DOHH2 (cell line): ENCODE results near the gene EML5.

Source experiments
- H3F3A ChIP-seq: fragments of 200-600 bp; sonication (generic), shearing (Covaris generic); 2 replicates; pipeline ENCODE4 v1.6.0; 2016; ENCODE audit warnings: antibody characterized with exemption, mild to moderate bottlenecking; ENCODE audit not compliant: control insufficient read depth, insufficient read depth
- H3K27ac ChIP-seq: fragments of 200-600 bp; sonication (generic); 2 replicates; pipeline ENCODE4 v1.5.1; 2014; ENCODE audit warnings: low read depth, mild to moderate bottlenecking, low read length, moderate library complexity
- H3K27me3 ChIP-seq: fragments of 200-600 bp; sonication (generic); 2 replicates; pipeline ENCODE4 v1.6.1; 2014; ENCODE audit warnings: mild to moderate bottlenecking, low read length, mixed read lengths; ENCODE audit not compliant: control insufficient read depth
- H3K36me3 ChIP-seq: fragments of 200-600 bp; sonication (generic); 2 replicates; pipeline ENCODE4 v1.6.1; 2014; ENCODE audit warnings: mild to moderate bottlenecking, low read length, moderate library complexity, mixed read lengths; ENCODE audit not compliant: control insufficient read depth
- H3K4me1 ChIP-seq: fragments of 200-600 bp; sonication (generic); 2 replicates; pipeline ENCODE4 v1.6.1; 2014; ENCODE audit warnings: mild to moderate bottlenecking, low read length, mixed read lengths; ENCODE audit not compliant: control insufficient read depth
- H3K4me2 ChIP-seq: fragments of 200-600 bp; sonication (generic); 2 replicates; pipeline ENCODE4 v1.6.0; 2014; ENCODE audit warnings: mild to moderate bottlenecking, low read length, moderate library complexity
- H3K4me3 ChIP-seq: fragments of 200-600 bp; sonication (generic); 2 replicates; pipeline ENCODE4 v1.5.1; 2014; ENCODE audit warnings: mild to moderate bottlenecking, low read length, mixed read lengths
- H3K79me2 ChIP-seq: fragments of 200-600 bp; sonication (generic); 2 replicates; pipeline ENCODE4 v1.6.1; 2014; ENCODE audit warnings: mild to moderate bottlenecking, low read length, mixed read lengths; ENCODE audit not compliant: control insufficient read depth
- H3K9me2 ChIP-seq: fragments of 200-600 bp; sonication (generic); replicated peaks from 2 replicates; pipeline ENCODE4 v1.6.1; 2014; ENCODE audit warnings: mild to moderate bottlenecking, low read length, mixed read lengths; ENCODE audit not compliant: control insufficient read depth
- H3K9me3 ChIP-seq: fragments of 200-600 bp; sonication (generic); 2 replicates; pipeline ENCODE4 v1.6.1; 2014; ENCODE audit warnings: antibody characterized with exemption, low read length, mixed read lengths; ENCODE audit not compliant: control insufficient read depth, insufficient read depth
- H4K20me1 ChIP-seq: fragments of 200-600 bp; sonication (generic); 2 replicates; pipeline ENCODE4 v1.6.0; 2014; ENCODE audit warnings: low read depth, mild to moderate bottlenecking, antibody characterized with exemption, low read length, moderate library complexity; ENCODE audit not compliant: control insufficient read depth, insufficient read depth
- CTCF ChIP-seq: fragments of 200-600 bp; sonication (generic); IDR thresholded peaks from one replicate; pipeline ENCODE4 v1.5.1; 2014; ENCODE audit warnings: antibody characterized with exemption, mild to moderate bottlenecking, low read depth, low read length; ENCODE audit not compliant: poor library complexity, severe bottlenecking
- EZH2phosphoT487 ChIP-seq: fragments of 200-600 bp; sonication (generic); IDR thresholded peaks from 2 replicates; pipeline ENCODE4 v1.6.1; 2017; ENCODE audit warnings: borderline replicate concordance, mild to moderate bottlenecking, antibody characterized with exemption, low read length, moderate library complexity, mixed read lengths

The EML5 gene

GRCh38 chr14:88612981-88613380, 179.8 kb downstream of the EML5 start:
- Histone ChIP-seq H3K36me3 (peaks cover 63% of the 10 kb centered on the region), H3K4me2 (no peak overlapping the region), H3K27ac (no peak overlapping the region), H3K27me3 (no peaks in the 10 kb centered on the region), H3K9me2 (no peaks in the 10 kb centered on the region), H3F3A (no peaks in the 10 kb centered on the region), H3K4me3 (no peak overlapping the region), H4K20me1 (no peaks in the 10 kb centered on the region; the same call in 1 of the 2 replicates), H3K9me3 (no peaks in the 10 kb centered on the region), H3K79me2 (no peaks in the 10 kb centered on the region), H3K4me1 (no peaks in the 10 kb centered on the region)
- TF ChIP-seq CTCF = no peak
- no peak for TF ChIP-seq EZH2phosphoT487

GRCh38 chr14:88611878-88612277, 180.9 kb downstream of the EML5 start:
- no peak for TF ChIP-seq EZH2phosphoT487
- no peak for TF ChIP-seq CTCF
- H3K27me3 ChIP-seq = no peaks in the 10 kb centered on the region

GRCh38 chr14:88607829-88608228, 184.9 kb downstream of the EML5 start:
- Histone ChIP-seq H3F3A (no peaks in the 10 kb centered on the region), H3K36me3 (peaks cover 90% of the 10 kb centered on the region), H3K4me2 (no peak overlapping the region), H3K4me1 (no peaks in the 10 kb centered on the region), H3K4me3 (no peak overlapping the region), H3K27ac (no peak overlapping the region), H3K9me2 (no peaks in the 10 kb centered on the region), H3K27me3 (no peaks in the 10 kb centered on the region), H3K79me2 (no peaks in the 10 kb centered on the region), H3K9me3 (no peaks in the 10 kb centered on the region), H4K20me1 (no peaks in the 10 kb centered on the region; the same call in 1 of the 2 replicates)
- no peak for TF ChIP-seq EZH2phosphoT487
- TF ChIP-seq CTCF = no peak

More at GRCh38 chr14:88611878-88612277, 180.9 kb downstream of the EML5 start:
- Histone ChIP-seq H3F3A (no peaks in the 10 kb centered on the region), H3K9me2 (no peaks in the 10 kb centered on the region), H3K9me3 (no peaks in the 10 kb centered on the region), H3K79me2 (no peaks in the 10 kb centered on the region), H3K4me2 (no peak overlapping the region), H4K20me1 (no peaks in the 10 kb centered on the region; the same call in 1 of the 2 replicates), H3K4me3 (no peak overlapping the region), H3K27ac (no peak overlapping the region), H3K36me3 (peaks cover 74% of the 10 kb centered on the region), H3K4me1 (no peaks in the 10 kb centered on the region)
